HG03575 (cell line): ENCODE data around the gene PRKCE.

Source experiments
- ATAC-seq: cut with Tn5 transposase; IDR thresholded peaks from one replicate; pipeline ENCODE4 v1.9.1; 2021; ENCODE audit not compliant: unreplicated experiment, insufficient number of reproducible peaks, low FRiP score; ENCODE audit errors: extremely low read depth

The PRKCE gene

DNA sequence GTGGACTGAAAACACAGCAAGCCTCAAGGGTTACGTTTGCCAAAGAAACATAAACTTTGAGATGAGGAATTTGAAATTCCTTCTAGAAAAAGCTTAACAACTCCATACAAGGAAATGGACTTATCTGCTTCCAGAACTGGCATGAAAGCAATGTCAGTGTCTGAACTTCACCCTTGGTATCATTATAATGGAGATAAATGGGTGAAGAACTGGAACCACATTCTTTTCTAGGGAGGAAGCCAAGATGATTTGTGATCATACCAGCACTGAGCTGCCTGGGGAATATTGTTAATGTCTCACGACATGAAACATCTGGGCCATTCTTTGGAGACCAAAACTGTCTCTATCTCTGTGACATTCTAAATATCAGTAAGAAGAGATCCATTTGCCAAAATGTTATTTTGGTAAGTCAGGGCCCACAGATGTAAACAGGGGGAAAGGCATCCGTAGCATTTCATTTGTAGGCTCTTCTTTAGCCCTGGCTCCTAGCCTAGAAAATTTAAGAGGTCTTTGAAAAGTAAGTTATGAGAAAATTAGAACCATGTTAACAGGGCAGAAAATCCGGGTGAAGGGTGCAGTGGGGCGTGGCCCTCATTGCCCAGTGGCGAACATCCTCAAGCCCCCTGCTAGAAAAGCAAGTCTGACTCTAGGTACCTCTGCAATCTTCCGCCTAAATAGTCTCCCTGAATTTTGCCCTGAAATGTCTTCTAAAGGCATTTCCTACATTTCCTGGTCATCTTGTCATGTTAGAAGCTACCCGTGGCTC, 350.4 kb downstream of the PRKCE start:
- no peak for ATAC-seq

- ATAC-seq, result no peak
These were observed 351.0 kb downstream of the PRKCE start for GRCh38 chr2:46002507-46002883.

DNA sequence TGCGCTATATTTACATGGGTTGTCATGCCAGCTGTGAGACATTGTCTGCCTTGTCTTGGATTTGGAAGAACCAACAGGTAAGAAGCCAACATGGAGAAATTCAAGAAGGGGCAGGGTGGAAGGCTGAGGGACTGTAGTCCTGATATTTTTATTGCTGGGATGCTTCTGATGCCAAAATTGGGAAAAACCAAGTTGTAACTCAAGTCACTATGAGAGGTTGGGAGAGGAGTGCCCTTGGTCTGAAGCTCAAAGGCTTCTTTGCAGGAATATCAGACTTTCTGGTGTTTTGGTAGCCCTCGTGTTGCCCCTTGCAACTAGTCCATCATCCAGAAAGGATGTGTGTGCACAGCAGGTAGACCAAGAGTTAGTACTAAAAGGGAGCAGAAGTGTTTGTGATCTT, 351.5 kb downstream of the PRKCE start:
- no peak for ATAC-seq

DNA sequence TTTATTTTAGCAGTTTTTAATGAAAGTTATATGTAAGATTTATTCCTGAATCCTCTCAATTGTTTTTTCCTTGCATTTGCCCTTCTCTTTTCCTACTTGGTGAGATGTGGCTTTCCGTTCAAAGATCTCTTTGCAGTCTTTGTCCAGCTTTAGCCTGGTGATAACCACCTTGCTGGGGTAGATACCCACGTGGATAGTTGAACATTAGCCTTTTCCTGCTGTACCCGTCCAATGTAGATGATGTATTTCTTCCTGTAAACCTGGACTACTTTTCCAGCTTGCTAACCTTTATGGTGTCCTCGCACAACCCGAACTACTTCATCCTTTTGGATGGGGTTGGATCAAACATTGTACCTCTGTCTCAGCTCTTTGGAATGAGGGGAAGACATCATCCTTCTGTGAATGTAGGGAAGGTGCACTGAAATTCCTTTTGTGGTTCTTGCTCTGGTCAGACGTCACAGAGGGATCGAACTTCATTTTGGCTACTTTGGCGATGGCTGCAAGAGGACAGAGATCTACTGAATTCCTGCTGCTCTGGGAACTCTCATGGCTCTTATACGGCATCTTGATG, 352.5 kb downstream of the PRKCE start:
- ATAC-seq, result no peak

GRCh38 chr2:46006473-46007025, 355.1 kb downstream of the PRKCE start:
- ATAC-seq, result no peak

GRCh38 chr2:46007412-46007811, 355.9 kb downstream of the PRKCE start:
- ATAC-seq, result no peak

DNA sequence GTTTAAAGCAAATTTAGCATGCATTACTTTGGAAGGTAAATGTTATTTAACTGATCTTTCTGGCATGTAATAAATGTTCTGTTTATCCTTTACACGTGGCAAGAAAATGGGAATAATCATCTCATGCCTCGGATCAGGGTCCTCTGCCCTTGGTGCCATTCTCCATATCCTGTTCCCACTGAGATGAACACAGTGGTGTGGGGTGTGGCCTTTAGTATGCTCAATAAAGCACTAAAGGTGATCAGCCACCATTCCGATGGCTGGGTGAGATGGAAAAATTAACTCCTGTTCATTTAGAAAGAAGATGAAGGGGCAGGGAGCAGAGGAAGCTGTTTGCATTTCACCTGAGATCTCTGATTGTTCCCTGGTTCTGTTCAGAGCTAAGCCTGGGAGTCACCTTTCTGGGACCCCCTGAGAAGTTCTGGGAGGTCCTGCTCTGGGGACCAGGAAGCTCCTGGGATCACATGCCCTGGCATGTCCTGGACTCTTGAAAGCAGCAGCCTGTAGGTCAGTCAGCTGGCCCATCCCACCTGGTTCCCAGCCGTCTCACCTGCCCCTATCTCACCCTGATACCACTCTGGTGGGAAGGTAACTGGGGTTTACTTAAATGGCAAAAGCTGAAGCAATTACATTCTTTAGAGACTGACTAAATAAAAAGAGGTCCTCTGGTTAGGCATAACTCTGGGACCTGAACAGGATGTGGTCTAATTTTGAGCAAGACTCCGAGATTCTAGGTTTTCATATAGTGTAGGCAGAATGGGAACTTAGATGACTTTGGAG, 356.8 kb downstream of the PRKCE start:
- ATAC-seq, result no peak

GRCh38 chr2:46009315-46009714, 357.8 kb downstream of the PRKCE start:
- no peak for ATAC-seq

- no peak for ATAC-seq
These were observed 358.3 kb downstream of the PRKCE start for GRCh38 chr2:46009772-46010171.

GRCh38 chr2:46010223-46010924, 358.9 kb downstream of the PRKCE start:
- ATAC-seq, result no peak

DNA sequence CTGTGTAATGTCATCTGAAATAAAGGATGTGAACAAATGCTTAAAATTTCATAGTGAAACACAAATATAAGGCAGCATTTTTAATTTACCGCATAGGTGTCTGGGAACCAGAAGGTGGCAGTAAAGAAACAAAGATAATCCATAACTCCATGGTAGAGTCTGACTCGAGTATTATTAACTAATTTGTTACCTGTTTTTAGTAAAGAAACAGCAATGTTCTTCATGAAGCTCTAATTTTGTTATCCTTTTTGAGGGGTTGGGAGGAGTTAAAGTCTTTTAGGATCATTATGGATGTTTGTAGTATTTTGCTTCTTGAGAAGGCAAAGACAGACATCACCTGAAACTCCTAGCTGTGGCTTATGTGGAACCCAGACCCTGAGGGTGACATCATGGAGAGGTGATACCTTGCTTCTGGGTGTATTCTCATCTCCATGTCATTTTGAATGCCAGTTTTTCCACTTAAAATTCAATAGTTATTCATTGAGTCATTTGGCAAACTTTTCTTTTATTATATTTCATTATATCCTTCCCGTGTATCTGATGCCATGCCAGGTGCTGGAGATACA, 359.5 kb downstream of the PRKCE start:
- ATAC-seq, result no peak

- no peak for ATAC-seq
These were observed 361.3 kb downstream of the PRKCE start for GRCh38 chr2:46012618-46013240.

GRCh38 chr2:46013726-46014125, 362.3 kb downstream of the PRKCE start:
- ATAC-seq, result no peak

DNA sequence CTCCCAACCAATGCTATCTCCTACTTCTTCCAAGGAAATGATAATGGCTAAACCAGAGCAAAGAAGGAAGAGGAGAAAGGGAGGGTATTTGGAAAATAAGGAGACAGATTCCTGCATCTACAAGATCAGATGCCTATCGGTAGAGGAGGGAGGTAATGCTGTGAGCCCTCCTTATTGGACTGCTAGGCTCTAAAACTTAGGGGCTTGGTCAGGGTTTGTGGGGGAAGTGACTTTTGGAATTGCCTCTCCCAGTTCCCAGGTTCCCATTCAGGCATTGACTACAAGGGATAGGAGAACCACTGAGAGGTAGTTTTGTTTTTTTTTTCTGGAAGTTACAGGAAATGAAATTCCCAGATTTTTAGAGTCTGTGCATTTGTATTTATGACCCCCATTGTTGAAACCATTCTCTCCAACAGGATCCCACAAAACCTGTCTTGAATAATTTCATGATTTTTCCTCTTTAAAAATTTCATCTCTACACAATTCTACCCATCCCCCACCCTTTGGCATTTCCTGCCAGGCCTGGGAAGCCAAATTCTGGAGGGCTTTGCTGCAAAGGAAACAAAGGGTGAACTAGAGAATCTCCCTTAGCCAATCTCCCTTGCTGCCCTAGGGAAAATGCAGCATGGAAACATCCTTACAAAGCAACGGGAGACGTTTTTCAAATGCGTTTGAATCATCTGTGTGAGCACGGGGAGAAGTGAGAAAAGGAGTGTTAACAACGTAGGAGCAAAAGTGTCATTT, 363.6 kb downstream of the PRKCE start:
- ATAC-seq, result no peak

DNA sequence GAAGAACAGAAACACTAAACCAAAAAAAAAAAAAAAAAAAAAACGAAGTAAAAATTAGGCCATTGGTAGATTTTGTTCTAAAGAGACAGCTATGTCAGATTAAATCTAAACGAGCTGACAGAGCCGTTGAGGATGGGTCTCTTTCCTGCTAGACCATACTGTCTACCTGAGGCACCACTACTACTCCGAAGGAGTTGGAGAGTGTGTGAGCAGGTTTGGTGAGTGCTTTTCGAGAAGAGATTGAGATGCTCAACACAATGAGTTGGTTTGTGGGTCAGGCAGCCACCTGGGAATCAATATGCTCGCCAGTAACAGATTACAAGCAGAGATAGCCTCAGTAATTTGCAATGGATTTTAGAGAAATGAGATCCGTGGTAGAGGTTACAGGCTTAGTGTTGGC, 364.2 kb downstream of the PRKCE start:
- no peak for ATAC-seq

GRCh38 chr2:46016091-46016490, 364.6 kb downstream of the PRKCE start:
- ATAC-seq, result no peak

DNA sequence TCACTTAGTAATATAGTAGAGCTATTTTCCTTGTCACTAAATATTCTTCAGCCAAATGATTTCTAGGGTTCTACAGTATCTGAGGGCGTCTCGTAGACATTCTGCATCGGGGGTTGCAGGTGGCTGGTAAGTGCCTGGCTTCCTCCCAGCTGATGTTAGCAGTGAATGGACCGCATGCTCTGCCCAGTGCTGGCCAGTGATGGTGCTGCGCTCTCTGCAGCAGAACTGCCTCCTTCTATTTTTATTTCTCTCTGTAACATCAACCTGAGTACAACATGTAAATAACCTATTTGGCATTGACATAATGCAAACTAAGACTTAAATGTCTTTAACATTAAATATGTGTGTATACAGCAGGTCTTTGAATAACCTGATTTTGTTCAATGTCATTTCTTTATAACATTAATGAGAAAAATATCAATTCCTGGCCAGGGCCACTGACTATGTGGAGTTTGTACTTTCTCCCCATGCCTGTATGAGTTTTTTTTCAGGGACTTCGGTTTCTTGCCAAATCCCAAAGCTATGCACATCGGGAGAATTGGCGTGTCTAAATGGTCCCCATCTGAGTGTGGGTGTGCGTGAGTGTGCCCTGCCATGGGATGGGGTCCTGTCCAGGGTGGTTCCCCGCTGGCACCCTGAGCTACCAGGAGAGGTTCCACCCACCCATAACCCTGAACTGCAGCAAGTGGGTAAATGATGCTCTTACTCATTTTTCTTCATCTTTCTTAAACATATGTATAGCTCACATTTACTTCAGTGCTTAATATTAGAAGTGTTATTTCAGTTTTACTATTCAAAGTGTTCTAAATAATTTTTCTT, 367.5 kb downstream of the PRKCE start:
- ATAC-seq, result no peak
